Measurements from ENCODE around the gene PDE4C.

The PDE4C gene

DNA sequence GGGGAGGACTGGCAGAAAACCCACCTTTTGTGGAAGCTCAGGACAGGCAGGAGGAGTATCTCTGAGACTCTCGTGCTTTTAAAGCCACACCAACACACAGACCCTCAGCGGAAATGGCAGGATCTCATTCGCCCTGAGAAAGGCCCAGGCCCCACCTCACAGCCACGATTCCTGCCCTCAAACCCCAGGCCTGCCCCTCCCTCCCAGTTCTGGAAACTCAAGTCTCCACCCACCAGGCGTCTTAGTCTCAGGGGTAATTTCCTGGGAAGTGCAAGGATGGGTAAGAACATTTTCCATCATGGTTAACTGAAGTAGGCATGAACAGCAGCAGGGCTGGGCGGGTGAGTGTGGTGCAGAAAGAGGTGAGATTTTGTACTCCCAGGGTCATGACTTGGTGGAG, 8.0 kb upstream of the PDE4C start:
- TF ChIP-seq, protein P1, sequence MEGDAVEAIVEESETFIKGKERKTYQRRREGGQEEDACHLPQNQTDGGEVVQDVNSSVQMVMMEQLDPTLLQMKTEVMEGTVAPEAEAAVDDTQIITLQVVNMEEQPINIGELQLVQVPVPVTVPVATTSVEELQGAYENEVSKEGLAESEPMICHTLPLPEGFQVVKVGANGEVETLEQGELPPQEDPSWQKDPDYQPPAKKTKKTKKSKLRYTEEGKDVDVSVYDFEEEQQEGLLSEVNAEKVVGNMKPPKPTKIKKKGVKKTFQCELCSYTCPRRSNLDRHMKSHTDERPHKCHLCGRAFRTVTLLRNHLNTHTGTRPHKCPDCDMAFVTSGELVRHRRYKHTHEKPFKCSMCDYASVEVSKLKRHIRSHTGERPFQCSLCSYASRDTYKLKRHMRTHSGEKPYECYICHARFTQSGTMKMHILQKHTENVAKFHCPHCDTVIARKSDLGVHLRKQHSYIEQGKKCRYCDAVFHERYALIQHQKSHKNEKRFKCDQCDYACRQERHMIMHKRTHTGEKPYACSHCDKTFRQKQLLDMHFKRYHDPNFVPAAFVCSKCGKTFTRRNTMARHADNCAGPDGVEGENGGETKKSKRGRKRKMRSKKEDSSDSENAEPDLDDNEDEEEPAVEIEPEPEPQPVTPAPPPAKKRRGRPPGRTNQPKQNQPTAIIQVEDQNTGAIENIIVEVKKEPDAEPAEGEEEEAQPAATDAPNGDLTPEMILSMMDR (IDR thresholded peaks at IDR 0.05; ENCODE audit: low read depth, low read length): no peak
- DNase-seq (ENCODE audit: extremely low read depth, low read depth): no peak

DNA sequence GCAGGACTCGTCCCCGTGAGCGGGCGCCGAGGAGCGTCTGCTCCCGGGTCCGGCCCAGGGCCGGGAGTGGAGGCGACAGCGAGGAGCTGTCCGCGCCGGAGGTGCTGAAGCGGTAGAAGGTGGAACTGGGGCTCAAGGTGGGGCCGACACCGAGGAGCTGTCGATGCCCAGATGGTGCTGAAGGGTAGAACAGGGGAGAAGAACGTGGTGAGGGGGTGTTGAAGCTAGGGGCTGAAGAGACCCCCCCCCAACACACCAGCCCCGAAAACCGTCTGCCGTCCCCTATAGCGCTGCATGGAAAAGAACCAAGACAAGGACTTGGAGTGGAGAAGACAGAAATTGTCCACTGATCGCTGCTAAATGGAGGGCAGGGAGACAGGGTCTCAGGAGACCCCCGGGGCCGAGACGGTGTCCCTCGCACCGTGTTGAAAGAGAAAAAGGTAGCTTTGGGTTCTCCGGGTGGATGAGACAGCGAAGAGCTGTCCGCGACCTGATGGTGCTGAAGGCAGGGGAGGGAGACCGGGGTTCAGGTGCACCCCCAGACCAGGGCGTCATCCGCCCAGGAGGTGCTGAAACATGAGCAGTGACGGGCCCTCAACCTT, 7.1 kb upstream of the PDE4C start:
- TF ChIP-seq, protein P1 (IDR thresholded peaks at IDR 0.05; ENCODE audit: low read depth, low read length): no peak
- DNase-seq (ENCODE audit: extremely low read depth, low read depth): no peak

DNA sequence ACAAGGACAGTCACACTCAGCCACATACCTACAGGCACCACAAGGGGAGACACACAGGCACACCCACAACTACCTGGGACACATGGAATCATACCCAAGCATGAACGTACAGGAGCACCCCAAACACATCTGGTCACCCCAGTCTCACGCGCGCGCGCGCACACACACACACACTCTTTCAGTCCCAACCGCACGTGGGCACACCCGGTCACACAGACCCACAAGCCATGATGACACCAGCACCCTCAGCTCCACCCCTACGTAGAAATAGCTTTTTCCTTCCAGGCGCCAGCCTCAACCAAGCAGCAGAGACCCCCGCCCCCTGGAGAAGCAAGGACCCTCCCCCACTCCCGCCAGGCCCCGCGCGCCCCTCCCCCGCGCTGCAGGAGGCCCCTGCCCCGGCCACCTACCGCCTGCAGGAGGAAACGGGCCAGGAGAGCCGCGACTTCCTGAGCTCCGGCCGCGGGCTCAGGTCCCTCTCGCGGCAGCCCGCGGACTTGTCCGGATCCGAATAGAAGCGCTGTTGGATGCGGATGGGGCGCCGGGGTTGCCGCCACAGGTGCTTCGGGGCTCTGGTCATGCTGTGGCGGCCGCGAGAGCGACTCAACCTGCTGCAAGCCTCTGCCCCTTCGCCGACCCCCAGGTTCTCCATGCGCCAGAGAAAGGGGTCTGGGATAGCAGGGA, 6.4 kb upstream of the PDE4C start:
- DNase-seq (ENCODE audit: extremely low read depth, low read depth): no peak
- TF ChIP-seq, protein P1 (IDR thresholded peaks at IDR 0.05; ENCODE audit: low read depth, low read length): no peak

DNA sequence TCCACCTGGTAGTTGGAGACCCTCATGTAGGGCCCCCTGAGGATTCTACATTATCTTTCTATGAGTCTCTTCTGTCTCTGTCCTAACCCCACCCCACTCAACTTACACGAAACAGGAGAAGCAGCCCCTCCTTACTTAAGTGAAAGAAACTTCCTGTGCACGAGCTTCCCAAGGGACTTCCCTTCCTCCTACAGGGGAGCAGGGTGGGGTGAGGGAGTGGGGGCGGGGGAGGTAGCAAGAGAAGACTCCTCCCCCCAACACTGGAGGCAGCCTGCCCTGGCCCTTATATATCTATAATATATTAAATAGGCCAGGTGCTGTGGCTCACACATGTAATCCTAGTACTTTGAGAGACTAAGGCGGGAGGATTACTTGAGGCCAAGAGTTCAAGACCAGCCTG, 5.5 kb upstream of the PDE4C start:
- TF ChIP-seq, protein P1 (IDR thresholded peaks at IDR 0.05; ENCODE audit: low read depth, low read length): no peak
- no peak for DNase-seq (ENCODE audit: extremely low read depth, low read depth)

DNA sequence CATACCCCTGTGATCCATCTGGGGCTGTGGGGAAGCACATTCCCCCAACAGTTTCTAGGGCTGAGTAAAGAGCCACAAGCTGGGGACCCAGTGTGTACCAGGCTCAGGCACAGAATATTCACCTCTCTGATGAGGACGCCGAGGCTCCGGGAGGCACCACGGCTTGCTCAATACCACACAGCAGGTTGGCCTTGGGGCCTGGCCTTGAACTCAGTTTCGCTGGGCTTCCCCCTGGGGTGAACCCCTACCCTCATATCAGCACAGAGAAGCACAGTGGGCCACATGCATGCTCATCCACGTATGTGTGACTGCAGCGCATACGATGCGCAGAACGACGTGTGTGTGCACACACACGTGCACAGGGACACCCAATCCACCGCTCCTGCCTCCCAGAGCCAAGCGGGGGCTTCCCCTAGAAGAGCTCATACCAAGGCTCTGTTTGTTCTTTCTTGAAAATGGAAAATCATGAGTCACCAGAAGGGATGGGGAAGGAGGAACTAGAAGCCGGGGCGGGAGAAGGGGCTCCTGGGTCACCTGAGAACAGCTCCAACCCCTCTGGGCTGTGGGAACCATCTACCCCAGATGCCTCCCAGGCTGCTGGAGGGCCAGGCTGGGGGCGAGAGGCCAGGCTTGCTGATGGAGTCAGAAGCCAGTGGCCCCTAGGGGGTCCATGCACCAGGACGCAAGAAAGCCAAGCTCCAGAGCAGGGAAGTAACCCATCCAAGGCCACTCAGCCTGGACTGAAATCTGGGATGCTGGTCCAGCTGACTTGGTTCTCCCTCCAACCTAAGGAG, 4.9 kb upstream of the PDE4C start:
- no peak for DNase-seq (ENCODE audit: extremely low read depth, low read depth)
- TF ChIP-seq, protein P1 (IDR thresholded peaks at IDR 0.05; ENCODE audit: low read depth, low read length): no peak

DNA sequence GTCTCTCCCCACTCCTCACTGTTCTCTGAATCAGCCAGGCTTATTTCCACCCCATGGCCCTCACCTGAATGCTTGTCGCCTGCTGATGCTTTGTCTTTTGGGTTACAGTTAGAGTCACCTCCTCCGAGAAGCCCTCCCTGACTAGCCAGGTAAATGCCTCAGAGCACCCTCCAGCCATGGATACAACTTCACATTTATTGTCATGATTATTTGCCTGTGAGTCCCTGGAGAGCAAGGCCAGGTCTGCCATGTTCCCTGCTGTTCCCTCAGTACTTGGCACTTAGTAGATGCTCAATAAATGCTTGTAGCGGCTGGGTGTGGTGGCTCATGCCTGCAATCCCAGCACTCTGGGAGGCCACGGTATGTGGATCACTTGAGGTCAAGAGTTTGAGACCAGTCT, 3.7 kb upstream of the PDE4C start:
- TF ChIP-seq, protein P1 (IDR thresholded peaks at IDR 0.05; ENCODE audit: low read depth, low read length): no peak
- no peak for DNase-seq (ENCODE audit: extremely low read depth, low read depth)

DNA sequence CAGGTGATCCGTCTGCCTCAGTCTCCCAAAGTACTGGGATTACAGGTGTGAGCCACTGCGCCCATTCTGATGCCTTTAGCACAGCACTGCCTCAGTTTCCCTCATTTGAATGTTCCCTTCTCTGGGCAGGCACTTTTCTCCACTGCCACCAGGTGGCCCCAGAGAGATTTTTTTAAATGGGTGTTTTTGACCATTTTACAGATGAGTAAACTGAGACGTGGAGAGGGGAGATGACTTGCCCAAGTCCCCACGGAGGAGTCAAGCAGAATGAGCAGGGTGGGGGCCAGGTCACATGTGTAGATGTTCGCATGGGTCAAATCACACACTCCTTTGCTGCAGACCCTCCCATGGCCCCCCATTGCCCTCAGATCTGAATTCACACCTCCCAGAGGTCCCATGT, 3.2 kb upstream of the PDE4C start:
- TF ChIP-seq, protein P1 (IDR thresholded peaks at IDR 0.05; ENCODE audit: low read depth, low read length): peak; percentile 42
- no peak for DNase-seq (ENCODE audit: extremely low read depth, low read depth)

All from AG09319 (cell line).